ENCODE data around the gene DIAPH3. TPM values are rescaled to one million over a fixed set of nuclear protein-coding genes. Genes with fewer than 3 reads are reported as not detected.

DIAPH3 gene
- total and polyA plus RNA-seq, 2 of the 8 experiments (the other 6 are each of a cell fraction or from before 2014, with no cell fraction given) = 8.0 to 30.8 TPM

GRCh38 chr13:59890054-59890453, 273.7 kb downstream of the DIAPH3 start:
- Histone ChIP-seq H3K79me1 (ENCODE audit: low read depth, low read length) (no peaks in the 10 kb centered on the region), H3K23me2 (ENCODE audit: low read depth, low read length) (no peaks in the 10 kb centered on the region), H3K4me3 (ENCODE audit: extremely low read depth in 1 of 4, insufficient read depth in 2 of 4, low read depth in 3 of 4, low read length in 4 of 4) (no peak overlapping the region), H2BK120ac (replicated peaks; ENCODE audit: low read depth, low read length) (no peak overlapping the region), H4K20me1 (replicated peaks in 1 of 2; ENCODE audit: control insufficient read depth in 1 of 2, insufficient read depth in 2 of 2, low read length in 2 of 2) (no peaks in the 10 kb centered on the region), H3K14ac (ENCODE audit: insufficient read length) (no peak overlapping the region), H3K27me3 (replicated peaks in 1 of 4; ENCODE audit: control insufficient read depth in 3 of 4, extremely low read depth in 1 of 4, insufficient read depth in 3 of 4, low read length in 3 of 4) (no peaks in the 10 kb centered on the region), H3K4me2 (ENCODE audit: insufficient read depth in 1 of 2, low read depth in 2 of 2, low read length in 2 of 2) (no peak overlapping the region), H3K36me3 (ENCODE audit: control insufficient read depth in 2 of 4, insufficient read depth in 4 of 4, low read length in 3 of 4) (no peaks in the 10 kb centered on the region), H3K18ac (ENCODE audit: extremely low read depth, low read length) (no peak overlapping the region), H3K56ac (replicated peaks; ENCODE audit: insufficient read length, low read depth, low read length) (no peak overlapping the region), H2BK12ac (ENCODE audit: low read depth, low read length) (no peak overlapping the region), H2AFZ (ENCODE audit: low read length) (no peak overlapping the region), H2BK5ac (ENCODE audit: low read depth, low read length) (no peak overlapping the region), H3K23ac (ENCODE audit: insufficient read length) (no peak overlapping the region), H2BK20ac (ENCODE audit: low read length) (no peak overlapping the region), H3K9me3 (ENCODE audit: insufficient read depth in 2 of 2, low read depth in 1 of 2, low read length in 1 of 2) (no peaks in the 10 kb centered on the region), H3K79me2 (ENCODE audit: control insufficient read depth in 1 of 2, insufficient read depth in 2 of 2, low read length in 2 of 2) (no peaks in the 10 kb centered on the region), H3K4ac (replicated peaks; ENCODE audit: insufficient read length, low read depth, low read length) (no peak overlapping the region), H3K4me1 (replicated peaks in 1 of 4; ENCODE audit: control insufficient read depth in 3 of 4, insufficient read depth in 4 of 4, low read length in 3 of 4) (peaks cover 0 to 2% (median 0%) of the 10 kb centered on the region in 4 experiments; a peak in 1 of 7 replicates), H4K5ac (ENCODE audit: insufficient read length, low read depth, low read length) (no peak overlapping the region), H2AK5ac (ENCODE audit: low read depth, low read length) (no peak overlapping the region), H3K27ac (ENCODE audit: low read depth, low read length) (no peak overlapping the region), H3K9ac (replicated peaks in 1 of 4; ENCODE audit: extremely low read depth in 1 of 4, low read depth in 3 of 4, low read length in 3 of 4) (no peak overlapping the region), H2BK15ac (ENCODE audit: low read length) (no peak overlapping the region), H4K91ac (replicated peaks; ENCODE audit: insufficient read length, low read length) (no peak overlapping the region), H4K8ac (ENCODE audit: extremely low read depth, insufficient read depth, low read length) (no peak overlapping the region)
- 92% methylated on average over 1 of the region's 1 CpG; no CpG with 5 or more reads in 1 of the 2 experiments for WGBS, 2 experiments (ENCODE audit: extremely low coverage in 1 of 2, insufficient coverage in 1 of 2, insufficient read length in 1 of 2, insufficient replicate concordance in 2 of 2, low coverage in 1 of 2, low lambda C conversion rate in 2 of 2, missing lambda C conversion rate in 1 of 2)
- FAIRE-seq = no peak
- ChIA-PET CTCF (ENCODE audit: partially characterized antibody) (interaction anchor here (1.1 kb wide), 1 partner anchor 43 kb away, joined by 3 read pairs; no protein-coding TSS in a partner anchor), POLR2A (ENCODE audit: partially characterized antibody) (interaction anchor here (0.7 kb wide), 1 partner anchor 10 kb away, joined by 3 read pairs; no protein-coding TSS in a partner anchor)
- DNase-seq (ENCODE audit: low read depth in 1 of 2, low spot score in 2 of 2) = no peak
- TF ChIP-seq CBX8 (IDR thresholded peaks at IDR 0.05; ENCODE audit: borderline replicate concordance, low read depth, low read length) (no peak), MAFK (IDR thresholded peaks at IDR 0.05; ENCODE audit: low read depth, low read length) (no peak), CREB1 (IDR thresholded peaks at IDR 0.05) (no peak)

Data from H1 (cell line).